HG02623 (cell line): Measurements from ENCODE around the gene GRIP2.

ENCODE experiments used
- ATAC-seq: cut with Tn5 transposase; IDR thresholded peaks from one replicate; pipeline ENCODE4 v1.9.1; 2021; ENCODE audit warnings: moderate library complexity; ENCODE audit not compliant: unreplicated experiment

Gene GRIP2

GRCh38 chr3:14456794-14457193, 83.3 kb downstream of the GRIP2 start:
- no peak for ATAC-seq

DNA sequence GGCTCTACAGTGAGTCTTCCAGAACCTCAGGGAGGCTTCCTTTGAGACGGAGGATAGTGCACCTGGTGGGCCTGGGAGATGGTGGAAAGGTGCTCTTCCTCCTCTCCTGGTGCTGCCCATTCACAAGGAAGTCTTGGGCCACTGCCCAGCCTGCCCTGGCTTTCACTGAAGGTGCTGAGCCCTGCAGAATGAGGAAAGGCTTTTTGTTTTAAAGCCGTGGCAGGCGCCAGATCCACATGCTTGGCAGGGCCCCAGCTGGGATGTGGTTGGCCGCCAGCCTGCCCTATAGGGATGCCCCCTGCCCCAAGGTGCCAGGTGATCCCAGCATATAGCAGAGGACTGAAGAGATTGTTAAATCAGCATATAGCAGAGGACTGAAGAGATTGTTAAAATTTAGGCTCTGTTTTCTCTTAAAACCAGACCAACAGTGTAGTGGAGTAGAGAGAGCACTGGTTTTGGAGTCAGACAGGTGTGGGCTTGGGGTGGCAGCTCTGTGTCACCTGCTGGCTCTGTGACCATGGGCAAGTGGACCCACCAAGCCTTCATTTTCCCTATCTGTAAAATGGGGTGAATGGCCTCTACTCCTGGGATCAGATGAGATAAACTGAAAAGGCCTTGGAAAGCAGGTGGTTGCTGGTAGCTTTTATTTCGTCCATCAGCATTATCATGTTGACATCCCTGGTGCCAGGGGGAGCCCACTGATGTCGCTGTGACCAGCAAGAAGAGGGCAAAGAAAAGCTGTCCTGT, 84.4 kb downstream of the GRIP2 start:
- no peak for ATAC-seq

DNA sequence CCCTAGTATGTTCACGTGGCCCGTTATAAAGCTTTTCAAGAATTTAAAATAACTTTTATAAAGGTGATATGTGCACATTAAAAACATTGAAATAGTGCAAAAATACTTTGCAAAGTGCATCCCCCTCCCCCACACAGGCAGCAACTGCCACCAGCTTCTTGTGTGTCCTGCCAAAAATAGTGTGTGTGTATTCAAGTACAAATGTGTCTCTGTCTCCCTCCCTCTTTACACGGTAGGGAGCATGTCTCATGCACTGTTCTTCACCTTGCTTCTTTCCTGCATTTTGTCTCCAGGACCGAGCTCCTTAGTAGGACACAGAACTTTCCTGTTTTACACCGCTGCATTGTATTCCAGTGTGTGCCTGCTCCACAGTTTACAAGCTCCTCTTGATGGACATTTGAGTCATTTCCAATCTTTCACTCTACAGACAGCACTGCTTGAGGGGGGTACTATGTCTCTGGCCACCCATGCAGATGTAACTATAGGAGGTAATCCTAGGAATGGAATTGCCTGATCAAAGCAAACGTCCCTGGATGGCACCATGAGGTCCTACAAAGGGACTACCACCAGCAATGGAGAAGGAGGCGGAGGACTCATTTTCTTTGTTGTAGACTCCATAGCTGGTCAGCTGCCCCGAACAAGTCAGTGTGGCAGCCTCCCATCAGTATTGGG, 85.4 kb downstream of the GRIP2 start:
- no peak for ATAC-seq

DNA sequence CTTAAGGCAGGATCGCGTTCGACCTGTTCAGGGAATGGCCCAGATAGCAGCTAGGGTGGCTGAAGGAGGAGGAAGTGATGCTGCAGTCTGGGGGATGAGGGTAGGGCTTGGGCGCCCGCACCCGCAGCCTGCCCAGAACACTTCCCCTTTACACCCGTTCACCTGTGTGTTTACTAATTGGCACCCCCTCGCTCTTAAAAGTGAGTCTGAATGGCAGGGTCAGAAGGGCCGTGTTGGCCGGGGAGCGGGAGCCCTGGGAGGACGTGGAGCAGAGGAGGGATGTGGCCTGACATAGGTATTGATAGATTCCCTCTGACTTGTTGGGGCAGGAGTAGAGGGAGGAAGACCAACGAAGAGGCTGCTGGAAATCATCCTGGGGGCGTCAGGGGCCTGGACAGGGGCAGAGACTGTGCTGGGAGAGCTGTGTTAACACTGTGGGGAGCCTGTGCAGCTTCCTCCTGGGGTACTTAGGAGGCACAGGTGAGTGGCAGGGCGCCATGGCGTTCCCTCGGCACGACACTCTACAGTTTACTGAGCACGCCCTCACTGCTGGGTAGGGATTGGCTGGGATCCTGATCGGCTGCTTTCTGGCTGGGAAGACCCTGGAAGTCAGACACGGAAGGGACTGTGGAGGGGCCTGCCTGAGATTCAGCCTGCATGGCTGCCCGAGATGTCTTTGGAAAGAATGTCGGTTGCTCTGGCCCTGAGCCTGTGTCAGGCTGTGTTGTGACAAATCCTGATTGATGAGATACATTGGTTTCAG, 86.1 kb downstream of the GRIP2 start:
- no peak for ATAC-seq

GRCh38 chr3:14452740-14453710, 87.1 kb downstream of the GRIP2 start:
- no peak for ATAC-seq

GRCh38 chr3:14451844-14452739, 88.0 kb downstream of the GRIP2 start:
- no peak for ATAC-seq

DNA sequence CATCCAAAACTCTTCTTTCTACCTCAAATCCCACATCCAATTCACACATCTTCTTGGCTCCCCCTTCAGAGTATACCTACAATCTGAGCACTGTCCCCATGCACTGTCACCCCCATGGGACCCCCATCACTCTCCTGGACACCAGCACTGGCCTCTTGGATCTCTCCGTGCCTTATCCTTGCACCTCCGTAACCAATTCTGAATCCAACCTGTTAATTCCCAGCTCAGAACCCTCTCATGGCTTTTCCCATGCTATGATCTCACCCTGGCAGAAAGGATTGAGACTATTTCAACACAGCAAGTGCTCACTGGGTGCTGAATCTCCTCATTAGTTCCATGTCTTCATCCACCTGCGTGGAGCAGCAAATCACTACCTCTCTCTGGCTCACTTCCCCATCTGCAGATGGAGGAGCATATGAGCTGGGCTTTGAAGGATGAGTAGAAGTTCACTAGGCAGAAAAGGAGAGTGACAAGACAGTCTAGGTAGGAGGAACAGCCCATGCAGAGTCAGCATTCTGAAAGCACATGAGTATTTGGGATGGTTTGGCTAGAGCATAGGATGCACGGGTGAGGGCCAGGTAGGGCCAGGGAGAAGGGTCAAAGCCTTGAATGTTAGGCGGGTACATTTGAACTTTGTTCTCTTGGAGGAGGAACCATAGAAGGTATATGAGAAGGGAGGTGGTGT, 89.1 kb downstream of the GRIP2 start:
- no peak for ATAC-seq

- ATAC-seq, result no peak
Measured at GRCh38 chr3:14450506-14450905, 89.6 kb downstream of the GRIP2 start.

DNA sequence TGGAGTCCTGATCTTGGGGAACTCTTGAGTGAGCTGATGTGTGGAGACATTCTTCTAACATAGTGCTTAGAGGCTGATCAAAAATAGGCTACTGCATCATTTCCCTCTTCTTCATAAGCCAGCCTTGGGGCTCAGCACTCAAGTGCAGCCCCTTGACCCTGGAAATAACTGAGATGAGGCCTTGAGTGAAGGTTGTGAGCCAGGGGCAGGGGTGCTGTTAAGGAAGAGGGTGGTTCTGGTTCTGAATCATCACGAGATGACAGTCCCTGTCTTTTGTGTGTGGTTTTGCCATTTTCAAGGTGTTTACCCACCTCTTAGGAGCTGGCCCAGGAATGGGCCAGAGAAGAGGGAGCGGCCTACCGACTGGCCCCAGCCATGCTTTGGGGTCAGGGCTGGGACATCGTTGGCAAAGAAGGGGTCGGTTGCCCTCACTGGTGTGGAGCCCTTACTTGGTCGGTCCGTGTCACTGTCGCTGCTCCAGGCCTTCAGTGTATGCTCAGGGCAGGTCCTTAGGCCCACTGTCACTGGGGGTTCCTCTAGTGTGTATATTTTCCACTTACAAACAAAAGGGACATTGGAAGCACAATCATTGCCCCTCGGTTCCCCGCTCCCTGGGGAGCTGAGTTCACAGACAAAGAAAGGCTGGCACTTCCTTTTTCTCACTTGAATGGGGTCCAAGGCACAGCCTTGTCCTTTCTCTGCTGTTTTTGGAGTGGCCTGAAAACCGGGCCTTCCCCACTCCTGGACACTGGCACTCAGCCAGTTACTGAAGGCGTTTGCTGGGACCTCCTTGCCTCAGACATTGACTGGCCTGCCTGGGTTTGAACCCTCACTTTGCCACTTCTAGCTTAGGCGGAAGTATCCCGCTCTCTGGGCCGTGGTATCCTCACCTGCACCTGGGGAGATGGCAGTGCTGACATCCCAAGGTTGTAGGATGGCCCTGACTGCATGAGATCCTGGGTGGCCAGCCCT, 91.1 kb downstream of the GRIP2 start:
- ATAC-seq, result no peak

DNA sequence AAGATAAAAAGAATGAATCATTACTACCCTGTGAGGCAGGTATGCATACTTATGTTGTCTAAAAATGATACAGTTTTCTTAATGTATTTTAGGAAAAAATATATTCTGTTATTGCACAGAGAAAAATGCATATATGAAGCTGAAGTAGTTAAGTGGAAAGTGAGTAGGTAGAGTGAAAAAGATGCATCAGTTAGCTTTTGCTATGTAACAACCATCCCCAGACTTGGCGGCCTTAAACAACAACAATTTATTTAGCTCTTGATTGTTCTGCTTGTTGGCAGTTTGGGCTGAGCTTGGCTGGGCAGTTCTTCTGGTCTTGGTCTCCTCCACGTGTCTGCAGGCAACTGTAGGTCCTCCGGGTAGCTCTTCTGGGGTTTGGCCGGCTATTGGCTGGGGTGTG, 92.1 kb downstream of the GRIP2 start:
- ATAC-seq, result no peak

- ATAC-seq, result no peak
Measured at GRCh38 chr3:14446988-14447570, 93.1 kb downstream of the GRIP2 start.

GRCh38 chr3:14445773-14446172, 94.4 kb downstream of the GRIP2 start:
- no peak for ATAC-seq

DNA sequence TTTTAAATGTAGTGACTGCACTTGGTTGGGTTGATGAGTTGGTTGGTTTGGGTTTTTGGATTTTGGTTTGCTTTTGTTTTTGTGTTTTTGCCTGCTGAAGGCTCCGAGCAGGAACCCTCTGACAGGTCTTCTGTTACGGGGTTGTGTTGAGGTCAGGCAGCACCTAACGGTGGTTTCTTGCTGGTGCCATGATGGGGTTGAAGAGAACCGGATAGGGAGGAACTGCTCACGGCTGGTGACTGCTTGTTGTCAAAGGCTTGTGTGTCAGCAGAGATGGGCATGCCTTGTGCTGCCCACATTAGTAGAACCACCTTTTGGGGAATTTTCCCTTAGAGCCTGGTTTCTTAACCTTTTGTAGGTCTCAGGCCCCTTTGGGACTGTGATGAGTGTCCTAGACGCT, 95.8 kb downstream of the GRIP2 start:
- ATAC-seq, result no peak

DNA sequence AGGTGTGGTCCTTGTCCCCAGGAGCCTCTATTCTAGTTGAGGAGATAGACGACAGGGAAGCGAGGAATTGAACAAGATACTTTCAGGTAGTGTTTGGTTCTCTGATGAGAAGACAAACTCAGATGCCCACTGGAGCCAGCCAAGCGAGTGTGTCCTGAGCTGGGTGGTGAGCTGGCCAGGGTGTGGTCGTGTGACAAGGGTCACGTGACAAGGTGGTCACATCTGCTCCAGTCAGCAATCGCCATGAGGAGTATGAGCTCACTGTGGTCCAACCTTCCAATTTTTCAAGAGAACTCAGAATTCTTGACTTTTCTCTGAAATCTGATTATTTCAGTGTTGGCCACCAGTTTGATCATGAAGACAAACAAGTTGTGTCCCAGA, 98.2 kb downstream of the GRIP2 start:
- no peak for ATAC-seq

GRCh38 chr3:14441240-14441919, 98.8 kb downstream of the GRIP2 start:
- no peak for ATAC-seq

- ATAC-seq, result no peak
Measured at GRCh38 chr3:14440531-14441239, 99.5 kb downstream of the GRIP2 start.

GRCh38 chr3:14440168-14440518, 100.0 kb downstream of the GRIP2 start:
- ATAC-seq, result no peak
